ENCODE results near the gene ANKRD23.

DNA sequence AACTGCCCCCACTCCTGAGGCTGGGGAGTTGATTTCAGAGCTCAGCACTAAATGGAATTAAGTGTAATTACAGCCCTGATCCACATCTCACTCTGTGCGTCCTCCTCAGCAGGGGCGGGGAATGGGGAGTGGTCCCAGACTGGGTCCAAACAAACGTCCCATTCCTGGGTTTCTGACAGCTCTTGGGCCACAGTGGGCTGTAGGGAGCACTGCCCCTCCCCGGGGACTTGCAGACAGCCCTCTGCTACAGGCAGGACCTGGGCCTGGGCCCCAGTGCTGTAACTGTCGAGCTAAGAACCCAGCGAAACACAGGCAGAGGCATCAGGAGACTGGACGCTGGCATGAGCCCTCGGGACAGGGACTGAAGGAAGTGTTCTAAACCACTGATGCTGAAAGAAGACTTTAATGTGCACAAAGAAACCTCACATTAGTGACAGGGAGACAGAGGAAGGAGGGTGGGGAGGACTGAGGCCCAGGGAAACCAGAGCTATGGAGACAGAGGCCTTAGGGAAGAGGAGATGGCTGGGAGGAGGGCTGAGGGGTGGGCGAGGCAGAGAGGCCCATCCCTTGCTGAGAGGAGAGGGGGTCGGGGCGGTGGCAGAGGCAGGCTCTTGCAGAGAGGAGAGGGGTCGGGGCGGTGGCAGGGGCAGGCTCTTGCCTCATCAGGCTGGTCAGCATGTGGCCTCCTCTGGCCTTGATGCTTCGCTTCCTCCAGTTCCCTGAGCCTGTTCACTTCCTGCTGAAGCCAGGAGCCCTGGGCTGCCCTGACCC is 31.9 kb upstream of the ANKRD23 start:
- no peak for TF ChIP-seq POLR2AphosphoS5 (IDR thresholded peaks at IDR 0.05; ENCODE audit: low read depth, low read length)
- TF ChIP-seq POLR2A (IDR thresholded peaks at IDR 0.05; ENCODE audit: control extremely low read depth in 1 of 2, low read depth in 2 of 2, low read length in 2 of 2) = no peak
- no peak for TF ChIP-seq RFX5 (IDR thresholded peaks at IDR 0.05; ENCODE audit: borderline replicate concordance, low read depth, low read length)
- TF ChIP-seq, protein P1, sequence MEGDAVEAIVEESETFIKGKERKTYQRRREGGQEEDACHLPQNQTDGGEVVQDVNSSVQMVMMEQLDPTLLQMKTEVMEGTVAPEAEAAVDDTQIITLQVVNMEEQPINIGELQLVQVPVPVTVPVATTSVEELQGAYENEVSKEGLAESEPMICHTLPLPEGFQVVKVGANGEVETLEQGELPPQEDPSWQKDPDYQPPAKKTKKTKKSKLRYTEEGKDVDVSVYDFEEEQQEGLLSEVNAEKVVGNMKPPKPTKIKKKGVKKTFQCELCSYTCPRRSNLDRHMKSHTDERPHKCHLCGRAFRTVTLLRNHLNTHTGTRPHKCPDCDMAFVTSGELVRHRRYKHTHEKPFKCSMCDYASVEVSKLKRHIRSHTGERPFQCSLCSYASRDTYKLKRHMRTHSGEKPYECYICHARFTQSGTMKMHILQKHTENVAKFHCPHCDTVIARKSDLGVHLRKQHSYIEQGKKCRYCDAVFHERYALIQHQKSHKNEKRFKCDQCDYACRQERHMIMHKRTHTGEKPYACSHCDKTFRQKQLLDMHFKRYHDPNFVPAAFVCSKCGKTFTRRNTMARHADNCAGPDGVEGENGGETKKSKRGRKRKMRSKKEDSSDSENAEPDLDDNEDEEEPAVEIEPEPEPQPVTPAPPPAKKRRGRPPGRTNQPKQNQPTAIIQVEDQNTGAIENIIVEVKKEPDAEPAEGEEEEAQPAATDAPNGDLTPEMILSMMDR (IDR thresholded peaks at IDR 0.05; ENCODE audit: control extremely low read depth in 1 of 3, insufficient read depth in 1 of 3, low read depth in 1 of 3, low read length in 3 of 3) = peak in 1 of 3 experiments; percentile 7; a peak in 1 of 4 replicates
- TF ChIP-seq EP300 (IDR thresholded peaks at IDR 0.05; ENCODE audit: borderline replicate concordance in 1 of 2, low read depth in 2 of 2, low read length in 2 of 2) = no peak
- TF ChIP-seq, protein P2, sequence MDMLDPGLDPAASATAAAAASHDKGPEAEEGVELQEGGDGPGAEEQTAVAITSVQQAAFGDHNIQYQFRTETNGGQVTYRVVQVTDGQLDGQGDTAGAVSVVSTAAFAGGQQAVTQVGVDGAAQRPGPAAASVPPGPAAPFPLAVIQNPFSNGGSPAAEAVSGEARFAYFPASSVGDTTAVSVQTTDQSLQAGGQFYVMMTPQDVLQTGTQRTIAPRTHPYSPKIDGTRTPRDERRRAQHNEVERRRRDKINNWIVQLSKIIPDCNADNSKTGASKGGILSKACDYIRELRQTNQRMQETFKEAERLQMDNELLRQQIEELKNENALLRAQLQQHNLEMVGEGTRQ (IDR thresholded peaks at IDR 0.05; ENCODE audit: low read length) = no peak
- TF ChIP-seq EZH2 (IDR thresholded peaks at IDR 0.05; ENCODE audit: low read depth, low read length, severe bottlenecking) = no peak
- no peak for TF ChIP-seq CREB1 (IDR thresholded peaks at IDR 0.05)
- TF ChIP-seq, protein P3, sequence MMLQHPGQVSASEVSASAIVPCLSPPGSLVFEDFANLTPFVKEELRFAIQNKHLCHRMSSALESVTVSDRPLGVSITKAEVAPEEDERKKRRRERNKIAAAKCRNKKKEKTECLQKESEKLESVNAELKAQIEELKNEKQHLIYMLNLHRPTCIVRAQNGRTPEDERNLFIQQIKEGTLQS (IDR thresholded peaks at IDR 0.05; ENCODE audit: insufficient read depth, low read depth, low read length) = no peak
- TF ChIP-seq SP2 (IDR thresholded peaks at IDR 0.05; ENCODE audit: low read length) = no peak
- TF ChIP-seq, protein P4, sequence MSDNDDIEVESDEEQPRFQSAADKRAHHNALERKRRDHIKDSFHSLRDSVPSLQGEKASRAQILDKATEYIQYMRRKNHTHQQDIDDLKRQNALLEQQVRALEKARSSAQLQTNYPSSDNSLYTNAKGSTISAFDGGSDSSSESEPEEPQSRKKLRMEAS (IDR thresholded peaks at IDR 0.05) = no peak
- no peak for TF ChIP-seq SRF (IDR thresholded peaks at IDR 0.05; ENCODE audit: low read depth, low read length)

Data from H1 (cell line).